ENCODE data around the gene FSTL3.

The FSTL3 gene

GRCh38 chr19:679418-680286 lies 3.5 kb downstream of the FSTL3 start:
- peaks cover 5% of the 10 kb centered on the region; the same call in 1 of the 2 replicates for H3K79me2 ChIP-seq (ENCODE audit: control insufficient read depth, low read length)
- H3K9me2 ChIP-seq (replicated peaks; ENCODE audit: control insufficient read depth, low read length): no peaks in the 10 kb centered on the region
- no peak for TF ChIP-seq CTCF (IDR thresholded peaks at IDR 0.05; ENCODE audit: low read depth, low read length, poor library complexity, severe bottlenecking)
- TF ChIP-seq EZH2phosphoT487 (IDR thresholded peaks at IDR 0.05; ENCODE audit: borderline replicate concordance, low read length): no peak
- H3K27me3 ChIP-seq (ENCODE audit: control insufficient read depth, low read length): peaks cover 12% of the 10 kb centered on the region
- no peaks in the 10 kb centered on the region; the same call in 1 of the 2 replicates for H4K20me1 ChIP-seq (ENCODE audit: control insufficient read depth, insufficient read depth, low read depth, low read length)
- peak overlapping the region; percentile 91 for H3K4me3 ChIP-seq (ENCODE audit: low read length)
- H3K27ac ChIP-seq (ENCODE audit: low read depth, low read length): peak overlapping the region; percentile 54
- no peaks in the 10 kb centered on the region for H3K36me3 ChIP-seq (ENCODE audit: control insufficient read depth, low read length)
- H3F3A ChIP-seq (ENCODE audit: control insufficient read depth, insufficient read depth): 0 out of 2 replicates have a peak, but pooled peaks cover 4% of the 10 kb centered on the region
- peaks cover 17% of the 10 kb centered on the region for H3K4me1 ChIP-seq (ENCODE audit: control insufficient read depth, low read length)
- H3K4me2 ChIP-seq (ENCODE audit: low read length): peak overlapping the region; percentile 91
- H3K9me3 ChIP-seq (ENCODE audit: control insufficient read depth, insufficient read depth, low read length): no peaks in the 10 kb centered on the region

GRCh38 chr19:680287-681028 lies 4.3 kb downstream of the FSTL3 start:
- peaks cover 4% of the 10 kb centered on the region for H3K27me3 ChIP-seq (ENCODE audit: control insufficient read depth, low read length)
- 0 out of 2 replicates have a peak, but pooled peaks cover 4% of the 10 kb centered on the region for H3F3A ChIP-seq (ENCODE audit: control insufficient read depth, insufficient read depth)
- peak overlapping the region; percentile 56 for H3K27ac ChIP-seq (ENCODE audit: low read depth, low read length)
- peak overlapping the region; percentile 91 for H3K4me2 ChIP-seq (ENCODE audit: low read length)
- H4K20me1 ChIP-seq (ENCODE audit: control insufficient read depth, insufficient read depth, low read depth, low read length): no peaks in the 10 kb centered on the region; the same call in 1 of the 2 replicates
- H3K9me2 ChIP-seq (replicated peaks; ENCODE audit: control insufficient read depth, low read length): no peaks in the 10 kb centered on the region
- H3K79me2 ChIP-seq (ENCODE audit: control insufficient read depth, low read length): peaks cover 5% of the 10 kb centered on the region; the same call in 1 of the 2 replicates
- no peaks in the 10 kb centered on the region for H3K9me3 ChIP-seq (ENCODE audit: control insufficient read depth, insufficient read depth, low read length)
- TF ChIP-seq EZH2phosphoT487 (IDR thresholded peaks at IDR 0.05; ENCODE audit: borderline replicate concordance, low read length) (no peak), CTCF (IDR thresholded peaks at IDR 0.05; ENCODE audit: low read depth, low read length, poor library complexity, severe bottlenecking) (peak; percentile 56)
- H3K4me1 ChIP-seq (ENCODE audit: control insufficient read depth, low read length): peaks cover 17% of the 10 kb centered on the region
- H3K36me3 ChIP-seq (ENCODE audit: control insufficient read depth, low read length): no peaks in the 10 kb centered on the region
- H3K4me3 ChIP-seq (ENCODE audit: low read length): peak overlapping the region; percentile 91

GRCh38 chr19:681029-682019 lies 5.1 kb downstream of the FSTL3 start:
- no peak for TF ChIP-seq CTCF (IDR thresholded peaks at IDR 0.05; ENCODE audit: low read depth, low read length, poor library complexity, severe bottlenecking)
- no peak for TF ChIP-seq EZH2phosphoT487 (IDR thresholded peaks at IDR 0.05; ENCODE audit: borderline replicate concordance, low read length)
- Histone ChIP-seq H3K27ac (ENCODE audit: low read depth, low read length) (peak overlapping the region; percentile 56; the same call in 1 of the 2 replicates), H3K79me2 (ENCODE audit: control insufficient read depth, low read length) (peaks cover 5% of the 10 kb centered on the region; the same call in 1 of the 2 replicates), H3K4me1 (ENCODE audit: control insufficient read depth, low read length) (peaks cover 17% of the 10 kb centered on the region), H3K9me2 (replicated peaks; ENCODE audit: control insufficient read depth, low read length) (no peaks in the 10 kb centered on the region), H3F3A (ENCODE audit: control insufficient read depth, insufficient read depth) (0 out of 2 replicates have a peak, but pooled peaks cover 4% of the 10 kb centered on the region), H4K20me1 (ENCODE audit: control insufficient read depth, insufficient read depth, low read depth, low read length) (no peaks in the 10 kb centered on the region; the same call in 1 of the 2 replicates), H3K27me3 (ENCODE audit: control insufficient read depth, low read length) (no peaks in the 10 kb centered on the region), H3K9me3 (ENCODE audit: control insufficient read depth, insufficient read depth, low read length) (no peaks in the 10 kb centered on the region), H3K36me3 (ENCODE audit: control insufficient read depth, low read length) (no peaks in the 10 kb centered on the region), H3K4me2 (ENCODE audit: low read length) (peak overlapping the region; percentile 81), H3K4me3 (ENCODE audit: low read length) (peak overlapping the region; percentile 79)

Data from DOHH2 (cell line).